G401 (cell line): Measurements from ENCODE around the gene SDHAF4. TPM values are rescaled to one million over a fixed set of nuclear protein-coding genes. Genes with fewer than 3 reads are reported as not detected.

Source experiments
- total RNA-seq: library from RNA; depleted of rRNA; stranded (reverse); fragments of >200 nt; shearing (Covaris generic); gene quantifications from 2 replicates; pipeline ENCODE4 v1.2.3, GENCODE V29; 2014; rRNA removed

The SDHAF4 gene
- total RNA-seq, 1 experiment from 2014 or later: 23.8 TPM

Other genes with a start within 250 kb of the SDHAF4 start
- 25.9 and 53.4 TPM in 2 replicates for gene FAM135A, start 153.4 kb upstream of the SDHAF4 start, total RNA-seq
- 34.7 and 46.7 TPM in 2 replicates for gene SMAP1, start 101.0 kb downstream of the SDHAF4 start, total RNA-seq